Fibroblast of pulmonary artery (primary cell): ENCODE measurements around the gene CPN2.

Experiments used
- DNase-seq: peaks from one replicate; pipeline ENCODE4 v3.0.0-alpha.2; 2010; ENCODE audit warnings: low read depth
- H3K4me3 ChIP-seq: replicated peaks from 2 replicates; pipeline ENCODE4 v1.5.1; 2011; ENCODE audit warnings: low read depth, mild to moderate bottlenecking, control low read depth, low read length, moderate library complexity
- TF ChIP-seq, protein P1 (sequence below): IDR thresholded peaks from 2 replicates; pipeline ENCODE4 v1.5.1; 2011; ENCODE audit warnings: mild to moderate bottlenecking, control low read depth, low read length, inconsistent platforms; ENCODE audit errors: missing control alignments

CPN2 gene

DNA sequence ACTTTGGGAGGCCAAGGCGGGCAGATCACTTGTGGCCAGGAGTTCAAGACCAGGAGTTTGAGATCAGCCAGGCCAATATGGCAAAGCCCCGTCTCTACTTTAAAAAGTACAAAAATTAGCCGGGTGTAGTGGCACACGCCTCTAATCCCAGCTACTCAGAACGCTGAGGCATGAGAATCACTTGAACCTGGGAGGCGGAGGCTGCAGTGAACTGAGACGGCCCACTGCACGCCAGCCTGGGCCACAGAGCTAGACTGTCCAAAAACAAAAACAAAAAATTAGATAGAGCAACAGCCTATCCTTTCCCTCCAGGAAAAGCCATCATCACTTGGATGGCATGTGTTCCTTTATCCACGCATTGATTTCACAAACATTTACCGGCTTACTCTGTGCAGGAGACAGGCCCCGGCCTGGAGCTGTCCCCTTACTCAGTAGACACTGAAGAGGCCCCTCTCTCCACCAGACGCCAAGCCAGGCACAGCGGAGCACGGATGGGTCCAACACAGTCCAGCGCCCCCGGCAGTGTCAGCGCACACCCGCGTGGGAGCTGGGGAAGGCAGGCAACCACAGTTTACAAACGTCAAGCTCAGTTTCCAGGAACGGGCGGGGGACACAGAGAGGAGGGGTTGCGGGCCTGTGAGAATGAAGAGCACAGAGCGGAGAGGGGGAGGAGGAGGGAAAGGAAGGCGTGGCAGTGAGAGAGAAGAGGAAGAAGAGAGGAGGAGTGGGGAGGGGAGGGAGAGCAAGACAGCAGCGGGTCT lies 44.8 kb upstream of the CPN2 start:
- no peak overlapping the region for H3K4me3 ChIP-seq
- TF ChIP-seq, protein P1, sequence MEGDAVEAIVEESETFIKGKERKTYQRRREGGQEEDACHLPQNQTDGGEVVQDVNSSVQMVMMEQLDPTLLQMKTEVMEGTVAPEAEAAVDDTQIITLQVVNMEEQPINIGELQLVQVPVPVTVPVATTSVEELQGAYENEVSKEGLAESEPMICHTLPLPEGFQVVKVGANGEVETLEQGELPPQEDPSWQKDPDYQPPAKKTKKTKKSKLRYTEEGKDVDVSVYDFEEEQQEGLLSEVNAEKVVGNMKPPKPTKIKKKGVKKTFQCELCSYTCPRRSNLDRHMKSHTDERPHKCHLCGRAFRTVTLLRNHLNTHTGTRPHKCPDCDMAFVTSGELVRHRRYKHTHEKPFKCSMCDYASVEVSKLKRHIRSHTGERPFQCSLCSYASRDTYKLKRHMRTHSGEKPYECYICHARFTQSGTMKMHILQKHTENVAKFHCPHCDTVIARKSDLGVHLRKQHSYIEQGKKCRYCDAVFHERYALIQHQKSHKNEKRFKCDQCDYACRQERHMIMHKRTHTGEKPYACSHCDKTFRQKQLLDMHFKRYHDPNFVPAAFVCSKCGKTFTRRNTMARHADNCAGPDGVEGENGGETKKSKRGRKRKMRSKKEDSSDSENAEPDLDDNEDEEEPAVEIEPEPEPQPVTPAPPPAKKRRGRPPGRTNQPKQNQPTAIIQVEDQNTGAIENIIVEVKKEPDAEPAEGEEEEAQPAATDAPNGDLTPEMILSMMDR, result no peak
- DNase-seq, result no peak

DNA sequence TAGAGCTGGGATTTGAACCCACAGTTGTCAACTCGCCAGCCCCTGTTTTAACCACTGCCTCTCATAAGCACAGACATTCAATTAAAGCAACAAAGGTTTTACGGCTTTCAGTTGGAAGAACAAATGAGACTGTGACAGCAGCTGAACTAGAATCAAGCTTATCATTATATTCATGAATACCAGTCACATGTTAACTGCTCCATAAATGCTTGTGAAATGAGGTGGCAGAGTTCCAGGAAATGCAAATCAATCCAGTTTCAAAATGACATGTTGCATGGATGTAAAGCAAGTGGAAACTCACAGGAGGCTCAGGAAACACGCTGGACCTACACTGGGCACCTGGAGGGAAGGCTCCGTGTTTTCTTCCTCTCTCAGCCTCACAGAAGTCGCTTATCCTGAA lies 44.1 kb upstream of the CPN2 start:
- TF ChIP-seq, protein P1, result no peak
- DNase-seq, result peak; percentile 41
- no peak overlapping the region for H3K4me3 ChIP-seq

DNA sequence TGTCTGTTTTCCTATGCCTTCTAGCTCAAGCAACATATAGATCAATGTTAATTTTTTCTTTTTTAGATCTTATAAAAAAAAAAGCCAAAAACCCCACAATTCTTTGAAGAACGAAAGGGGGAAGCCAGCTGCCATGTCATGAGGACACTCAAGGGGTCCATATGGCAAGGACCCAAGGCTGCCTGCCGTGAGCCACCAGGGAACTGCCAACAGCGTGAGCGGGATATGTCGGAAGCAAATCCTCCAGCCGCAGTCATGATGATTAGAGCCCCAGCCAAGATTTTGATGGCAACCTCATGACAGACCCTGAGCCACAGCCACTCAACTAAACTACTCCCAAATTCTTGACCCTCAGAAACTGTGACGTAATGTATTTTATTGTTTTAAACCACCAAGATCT lies 41.4 kb upstream of the CPN2 start:
- TF ChIP-seq, protein P1, result no peak

DNA sequence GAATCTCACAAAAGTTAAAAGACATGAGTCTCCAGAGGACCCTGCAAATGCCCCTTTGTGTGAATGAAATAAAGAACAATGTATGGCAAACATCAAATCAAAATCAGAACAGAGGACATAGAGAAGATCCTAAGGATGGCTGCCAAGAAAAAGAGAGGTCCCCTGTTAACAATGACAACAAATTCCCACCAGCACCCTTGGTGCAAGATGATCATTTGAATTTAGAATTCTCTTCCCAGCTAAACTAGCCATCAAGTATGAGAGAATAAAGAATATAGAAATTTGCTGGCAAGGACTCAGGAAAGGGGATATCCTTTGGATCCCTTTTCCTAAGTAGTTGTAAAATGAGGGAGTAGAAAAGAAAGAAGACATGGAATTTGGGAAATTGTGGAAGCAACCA lies 39.7 kb upstream of the CPN2 start:
- DNase-seq, result no peak
- TF ChIP-seq, protein P1, result no peak

More for the DNA sequence above, 41.4 kb upstream of the CPN2 start:
- H3K4me3 ChIP-seq, result no peak overlapping the region
- DNase-seq, result no peak

DNA sequence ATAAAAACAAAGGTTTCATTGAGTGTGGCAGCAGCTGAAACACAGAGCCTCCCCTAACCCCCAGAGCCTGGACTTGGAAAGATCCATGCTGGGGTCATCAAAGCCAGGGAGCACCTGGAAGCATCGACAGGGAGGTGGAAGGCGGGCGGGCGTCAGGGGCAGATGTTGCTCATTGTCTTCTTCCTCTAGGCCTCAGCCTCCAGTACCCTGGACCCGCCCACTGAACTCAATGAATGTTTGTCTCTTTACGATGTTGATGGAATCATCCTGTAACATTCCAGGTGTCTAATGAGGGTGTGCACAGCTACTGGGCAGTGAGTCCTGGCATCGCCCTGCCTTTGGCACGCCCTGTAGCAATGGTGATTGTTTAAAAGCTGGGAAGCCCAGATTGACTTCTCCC lies 38.1 kb upstream of the CPN2 start:
- no peak for DNase-seq
- TF ChIP-seq, protein P1, result no peak
- no peak overlapping the region for H3K4me3 ChIP-seq

More for the DNA sequence above, 39.7 kb upstream of the CPN2 start:
- H3K4me3 ChIP-seq, result no peak overlapping the region

DNA sequence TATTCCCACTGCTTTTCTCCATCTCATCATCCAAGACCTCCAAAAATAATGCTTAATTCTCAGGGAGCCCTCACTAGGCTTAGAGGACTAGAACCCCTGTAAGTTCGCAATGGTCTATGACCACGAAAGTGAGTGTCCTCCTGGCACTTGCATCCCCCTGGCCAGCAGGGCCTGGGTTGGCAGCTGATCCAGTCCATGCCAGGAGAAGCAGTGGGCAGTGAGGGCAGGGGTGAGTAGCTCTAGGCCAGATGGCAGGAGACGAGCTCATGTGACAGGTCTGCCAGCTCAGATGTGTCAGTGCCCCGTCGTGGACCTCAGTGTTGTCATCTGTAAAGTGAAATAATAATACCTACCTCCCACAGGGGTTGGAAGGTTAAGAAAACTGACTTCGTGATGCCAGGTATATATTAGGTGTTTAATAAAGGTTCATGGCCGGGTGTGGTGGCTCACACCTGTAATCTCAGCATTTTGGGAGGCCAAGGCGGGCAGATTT lies 36.8 kb upstream of the CPN2 start:
- H3K4me3 ChIP-seq, result no peak overlapping the region
- TF ChIP-seq, protein P1, result no peak
- DNase-seq, result no peak

DNA sequence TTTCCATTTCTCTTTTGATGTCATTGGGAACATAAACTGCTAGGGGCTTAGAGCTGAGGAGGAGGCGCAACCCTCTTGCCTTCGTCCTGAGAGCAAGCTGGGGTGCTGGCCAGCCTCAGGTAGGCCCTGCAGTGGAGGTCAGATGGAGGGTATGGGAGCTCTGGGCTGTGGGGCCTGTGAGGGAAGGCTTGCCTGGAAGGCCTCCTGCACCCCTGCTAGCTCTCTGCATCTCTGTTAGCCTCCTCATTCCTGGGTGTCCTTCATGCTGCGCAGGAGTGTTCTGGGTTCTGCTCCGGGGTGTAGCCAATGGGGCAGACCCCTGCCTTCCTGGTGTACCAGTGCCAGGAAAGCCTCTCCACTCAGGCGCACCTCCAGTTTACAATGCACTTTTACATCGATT lies 36.1 kb upstream of the CPN2 start:
- no peak overlapping the region for H3K4me3 ChIP-seq
- no peak for DNase-seq
- TF ChIP-seq, protein P1, result no peak
